Stimulated activated CD4-positive, alpha-beta T cell treated with anti-CD3 and anti-CD28 coated beads, TNF-alpha, amount 100 ng/mL, for 48 hours (primary cell): Measurements from ENCODE around the gene HDLBP.

Experiments
- DNase-seq, 3 donors: peaks; one replicate each; pipeline ENCODE4 v3.0.0-alpha.2; 2020; ENCODE audit warnings: low read depth in 3 of 3

HDLBP gene

GRCh38 chr2:241249654-241250053, 65.8 kb downstream of the HDLBP start:
- no peak for DNase-seq

- no peak for DNase-seq
Observed at GRCh38 chr2:241248897-241249296, 66.6 kb downstream of the HDLBP start.

DNA sequence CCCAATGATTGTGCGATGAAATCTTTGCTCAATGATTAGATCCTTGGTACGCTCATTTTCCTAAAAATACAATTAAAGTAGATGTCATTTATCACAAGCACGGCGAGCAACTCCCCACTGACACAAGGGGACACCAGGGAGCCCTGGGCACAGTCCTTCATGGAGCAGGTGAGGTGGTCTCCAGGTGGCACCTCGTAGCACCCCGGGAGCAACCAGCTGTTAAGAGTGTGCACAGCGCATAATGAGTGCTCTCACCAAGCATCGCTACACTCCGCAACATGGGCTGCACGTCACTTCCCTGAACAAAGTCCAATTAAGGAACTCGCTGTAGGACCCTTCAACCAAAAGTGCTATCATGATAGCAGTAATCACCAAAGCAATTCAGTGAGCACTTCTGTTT, 67.2 kb downstream of the HDLBP start:
- no peak for DNase-seq

- no peak for DNase-seq
Observed at GRCh38 chr2:241244368-241244767, 71.1 kb downstream of the HDLBP start.

DNA sequence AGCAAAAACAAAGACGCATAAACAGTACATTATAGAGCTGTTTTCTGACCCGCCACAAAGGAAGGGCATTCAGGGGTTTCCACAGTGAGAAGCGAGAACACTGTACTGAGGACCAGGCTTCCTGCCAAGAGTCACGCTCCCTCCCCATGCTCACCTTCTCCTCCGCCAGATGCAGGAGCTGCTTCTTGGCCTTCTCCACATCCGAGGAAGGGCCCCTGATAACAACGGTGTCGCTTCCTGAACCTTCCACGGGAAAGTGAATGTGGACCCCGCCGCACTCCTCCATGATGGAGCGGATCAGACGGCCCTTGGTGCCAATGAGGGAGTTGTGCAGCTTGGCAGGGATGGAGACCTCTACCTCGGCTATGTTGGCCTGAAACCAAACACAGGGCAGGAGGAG, 73.2 kb downstream of the HDLBP start:
- no peak for DNase-seq

- no peak for DNase-seq
Observed at GRCh38 chr2:241241669-241242068, 73.8 kb downstream of the HDLBP start.

DNA sequence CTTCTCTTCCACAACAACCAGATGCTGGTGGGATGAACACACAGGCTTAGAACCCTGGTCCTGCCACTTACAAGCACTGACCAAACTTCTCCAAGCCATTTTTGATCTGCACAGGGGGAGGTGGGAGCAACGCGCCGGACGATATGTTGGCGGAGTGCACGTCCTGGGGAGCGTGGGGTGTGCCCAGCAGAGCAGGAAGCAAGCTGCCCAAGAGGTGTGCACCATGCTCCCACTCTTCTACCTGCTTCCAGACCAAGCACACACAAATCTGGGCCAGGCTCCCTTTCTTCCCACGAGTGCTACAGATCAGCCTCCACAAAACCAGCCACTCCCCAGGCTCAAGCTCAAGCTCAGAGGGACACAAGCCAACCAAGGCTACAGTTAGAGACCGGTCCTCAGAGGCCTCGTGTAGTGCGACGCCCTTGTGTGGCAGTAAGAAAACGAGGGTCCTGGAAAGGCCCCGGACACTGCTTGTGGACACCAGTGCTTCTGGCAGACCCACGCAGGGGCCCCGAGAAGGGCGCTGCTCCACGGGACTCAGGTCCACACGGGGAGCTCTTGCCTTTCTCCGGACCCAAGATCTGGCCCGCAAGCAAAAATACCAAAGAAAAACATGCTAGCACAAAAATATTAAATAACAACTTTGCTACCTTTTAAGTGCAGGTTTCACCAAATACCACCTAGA, 75.0 kb downstream of the HDLBP start:
- DNase-seq = no peak

GRCh38 chr2:241239552-241240202, 75.8 kb downstream of the HDLBP start:
- no peak for DNase-seq

GRCh38 chr2:241238693-241239198, 76.7 kb downstream of the HDLBP start:
- DNase-seq = no peak

DNA sequence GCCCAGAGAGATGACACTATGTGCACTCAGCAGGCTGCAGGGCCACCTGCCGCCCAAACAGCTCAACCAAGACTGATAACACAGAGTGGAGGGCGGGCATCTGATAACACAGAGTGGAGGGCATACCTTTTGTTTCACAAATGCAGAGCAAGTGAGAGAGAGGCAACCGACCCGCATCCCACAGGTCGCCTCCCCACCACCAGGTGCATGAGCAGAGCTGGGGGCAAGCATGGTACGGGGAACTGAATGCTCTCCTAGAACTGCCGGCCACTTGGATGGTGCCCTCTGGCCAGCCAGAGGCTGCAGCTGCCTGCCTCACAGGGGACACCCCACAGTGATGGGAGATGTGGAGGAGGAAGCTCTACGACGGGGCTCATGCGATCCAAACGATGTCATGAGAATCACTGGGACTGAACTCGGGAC, 77.5 kb downstream of the HDLBP start:
- no peak for DNase-seq

DNA sequence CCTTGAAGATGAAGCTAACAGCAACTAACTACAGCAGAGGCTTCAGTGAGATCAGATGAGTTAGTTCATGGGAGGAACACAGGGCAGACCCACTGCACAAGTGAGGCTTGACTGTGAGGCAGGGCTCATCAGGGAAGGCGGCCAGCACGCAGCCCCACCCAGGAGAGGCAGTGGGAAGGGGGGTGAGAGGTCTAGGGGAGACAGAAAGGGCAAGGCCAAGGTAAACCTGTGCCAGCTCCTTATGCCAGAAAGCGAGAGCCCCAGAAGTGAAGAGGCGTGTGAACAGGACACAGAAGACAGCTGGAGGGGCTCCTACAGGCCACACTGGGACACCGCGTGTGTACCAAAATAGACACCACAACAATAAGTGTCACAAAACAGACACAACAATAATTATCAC, 78.4 kb downstream of the HDLBP start:
- DNase-seq = no peak

DNA sequence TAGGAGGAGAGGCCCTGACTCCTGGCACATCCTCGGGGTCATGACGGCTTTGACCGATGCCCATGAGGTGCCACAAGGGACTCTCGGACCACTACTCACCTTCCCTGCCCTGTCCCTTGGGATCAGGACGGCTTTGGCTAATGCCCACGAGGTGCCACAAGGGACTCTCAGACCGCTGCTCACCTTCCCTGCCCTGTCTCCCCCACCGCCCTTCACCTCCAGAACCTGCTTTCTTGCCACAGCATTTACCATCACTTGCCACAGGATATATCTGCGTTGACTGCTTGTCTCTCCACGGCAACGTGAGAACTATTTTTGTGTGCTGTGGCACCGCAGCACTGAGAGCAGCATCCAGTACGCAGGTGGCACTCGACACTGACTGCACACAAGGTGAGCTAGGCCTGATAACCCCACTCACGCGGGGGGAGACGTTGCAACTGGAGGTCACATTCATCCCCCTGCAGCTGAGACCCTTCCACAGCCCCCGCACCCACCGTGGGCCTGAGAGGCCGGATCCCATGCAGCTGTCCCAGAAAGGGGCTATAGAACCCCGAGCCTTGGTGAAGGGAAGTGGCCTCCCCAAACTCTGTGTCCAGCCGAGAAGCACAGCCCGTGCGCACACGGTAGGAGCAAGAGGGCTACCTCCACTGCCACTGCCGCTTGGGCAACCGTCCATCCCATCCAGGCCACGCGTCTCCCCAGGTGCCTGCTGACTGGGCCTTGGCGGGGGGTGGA, 79.4 kb downstream of the HDLBP start:
- DNase-seq = no peak

DNA sequence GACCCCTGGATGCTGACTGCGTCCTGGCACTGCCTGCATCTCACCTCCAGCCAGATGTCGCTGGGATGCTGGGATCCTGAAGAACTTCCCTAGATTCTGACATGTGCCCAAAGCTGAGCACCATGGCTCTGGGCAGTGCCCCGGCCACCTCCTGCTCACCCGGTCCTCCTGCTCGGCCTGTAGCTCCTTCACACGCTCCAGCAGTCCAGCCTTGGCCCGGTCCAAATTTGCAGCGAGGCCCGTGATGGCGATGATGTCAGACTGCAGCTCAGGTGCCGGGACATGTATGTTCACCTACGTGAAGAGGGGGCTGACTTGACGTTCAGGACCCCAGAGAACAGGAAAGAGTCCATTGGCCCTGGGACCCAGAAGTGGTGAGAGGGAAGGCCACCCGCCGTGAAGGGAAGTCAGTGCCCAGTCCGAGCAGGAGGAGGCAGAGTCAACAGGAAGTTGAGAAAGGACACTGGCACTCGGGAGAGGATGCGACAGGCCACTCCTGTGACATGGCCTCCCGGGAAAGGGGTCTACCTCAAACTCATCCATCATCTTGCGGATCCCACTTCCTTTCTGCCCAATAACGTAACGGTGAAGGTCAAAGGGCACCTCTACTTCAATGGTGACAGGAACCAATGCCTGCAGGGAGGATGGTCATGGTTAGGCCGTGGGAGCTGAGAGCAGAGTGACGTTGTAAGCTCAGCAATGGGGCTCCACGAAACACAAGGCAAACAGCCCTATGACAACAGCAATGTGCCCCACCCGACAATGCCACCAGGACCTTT, 80.3 kb downstream of the HDLBP start:
- no peak for DNase-seq

DNA sequence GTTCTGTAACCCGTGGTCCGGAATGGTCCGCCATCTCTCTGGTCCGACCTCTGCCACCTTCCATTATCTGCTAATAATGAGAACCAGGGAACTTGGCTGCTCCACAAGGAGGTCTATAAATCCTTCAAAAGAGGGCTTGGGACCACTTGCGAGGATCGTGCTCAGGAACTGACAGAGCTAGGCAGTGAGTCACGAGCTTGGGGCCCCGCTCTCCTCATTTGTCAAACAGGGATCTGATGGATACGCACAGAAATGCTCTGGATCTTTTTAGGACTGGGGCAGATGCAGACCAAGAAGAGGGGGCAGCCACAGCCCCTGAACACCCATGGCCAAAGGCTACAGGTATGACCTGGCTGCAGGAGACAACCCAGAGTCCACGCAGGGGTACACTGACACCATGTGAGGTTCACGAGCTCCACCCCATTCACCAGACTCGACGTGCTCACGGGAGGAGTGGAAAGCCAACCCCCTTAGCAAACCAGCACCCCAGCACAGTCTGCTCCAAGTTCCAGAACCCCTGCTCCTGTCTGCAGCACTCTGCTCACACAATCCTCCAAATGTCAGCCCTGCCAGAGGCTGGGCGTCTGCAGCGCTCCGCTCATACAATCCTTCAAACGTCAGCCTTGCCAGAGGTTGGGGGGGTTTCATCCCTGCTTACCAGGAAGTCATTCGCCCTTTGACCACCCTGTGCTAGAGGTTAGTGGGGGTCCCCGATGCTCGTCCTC, 81.2 kb downstream of the HDLBP start:
- DNase-seq = no peak

DNA sequence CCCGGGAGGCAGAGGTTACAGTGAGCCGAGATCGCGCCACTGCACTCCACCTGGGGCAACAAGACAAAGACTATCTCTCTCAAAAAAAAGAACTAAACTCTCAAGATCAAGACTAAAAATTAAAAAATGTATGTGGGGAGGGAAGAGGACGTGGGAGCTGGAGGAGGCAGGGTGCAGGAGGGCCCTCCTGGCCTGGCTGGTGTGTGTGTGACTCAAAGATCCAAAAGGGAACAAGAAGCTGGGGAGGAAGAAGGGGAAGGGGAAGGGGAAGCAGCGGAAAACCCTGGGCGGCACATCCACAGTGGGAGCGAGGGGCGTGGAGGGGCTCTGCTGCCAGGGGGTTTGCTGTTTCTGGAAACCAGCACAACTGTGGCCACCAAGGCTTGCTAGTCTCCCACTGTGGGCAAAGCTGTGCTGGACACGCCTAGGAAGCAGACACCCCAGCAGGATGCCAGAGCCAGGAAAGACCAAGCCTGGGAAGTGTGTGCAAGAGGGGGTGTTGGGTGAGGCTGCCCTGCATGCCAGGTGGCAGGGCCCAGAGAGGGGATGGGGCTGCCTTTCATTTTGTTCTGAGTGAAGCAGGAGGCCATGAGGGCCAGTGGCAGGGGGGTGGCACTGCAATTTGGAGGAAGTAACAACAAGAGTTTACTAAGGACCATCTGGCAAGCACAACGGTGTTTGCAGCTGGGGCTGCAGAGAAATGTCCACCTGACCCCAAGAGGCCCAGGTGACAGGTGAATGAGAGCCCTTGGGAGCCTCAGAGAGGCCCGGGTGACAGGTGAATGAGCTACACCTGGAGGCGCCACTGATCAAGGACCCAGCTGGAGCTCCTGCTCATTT, 82.5 kb downstream of the HDLBP start:
- DNase-seq = no peak

DNA sequence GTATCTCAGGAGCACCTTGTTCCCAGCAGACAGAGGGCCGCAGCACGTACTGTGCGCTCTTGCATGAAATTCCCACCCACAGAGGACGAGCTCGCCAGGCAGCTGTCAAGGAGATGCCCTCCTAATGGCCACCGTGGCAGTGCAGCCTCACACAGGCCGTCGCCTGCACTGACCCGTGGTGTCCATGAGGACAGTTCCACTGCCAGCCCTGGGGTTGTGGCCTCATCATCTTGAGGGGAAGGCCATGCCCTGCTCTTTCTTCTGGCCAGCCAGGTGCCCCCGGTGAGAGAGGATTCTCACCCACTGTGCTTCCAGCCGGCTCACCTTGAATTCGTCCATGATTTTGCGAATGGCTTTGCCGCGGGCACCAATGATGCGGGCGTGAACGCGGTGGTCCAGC, 85.0 kb downstream of the HDLBP start:
- DNase-seq = no peak

DNA sequence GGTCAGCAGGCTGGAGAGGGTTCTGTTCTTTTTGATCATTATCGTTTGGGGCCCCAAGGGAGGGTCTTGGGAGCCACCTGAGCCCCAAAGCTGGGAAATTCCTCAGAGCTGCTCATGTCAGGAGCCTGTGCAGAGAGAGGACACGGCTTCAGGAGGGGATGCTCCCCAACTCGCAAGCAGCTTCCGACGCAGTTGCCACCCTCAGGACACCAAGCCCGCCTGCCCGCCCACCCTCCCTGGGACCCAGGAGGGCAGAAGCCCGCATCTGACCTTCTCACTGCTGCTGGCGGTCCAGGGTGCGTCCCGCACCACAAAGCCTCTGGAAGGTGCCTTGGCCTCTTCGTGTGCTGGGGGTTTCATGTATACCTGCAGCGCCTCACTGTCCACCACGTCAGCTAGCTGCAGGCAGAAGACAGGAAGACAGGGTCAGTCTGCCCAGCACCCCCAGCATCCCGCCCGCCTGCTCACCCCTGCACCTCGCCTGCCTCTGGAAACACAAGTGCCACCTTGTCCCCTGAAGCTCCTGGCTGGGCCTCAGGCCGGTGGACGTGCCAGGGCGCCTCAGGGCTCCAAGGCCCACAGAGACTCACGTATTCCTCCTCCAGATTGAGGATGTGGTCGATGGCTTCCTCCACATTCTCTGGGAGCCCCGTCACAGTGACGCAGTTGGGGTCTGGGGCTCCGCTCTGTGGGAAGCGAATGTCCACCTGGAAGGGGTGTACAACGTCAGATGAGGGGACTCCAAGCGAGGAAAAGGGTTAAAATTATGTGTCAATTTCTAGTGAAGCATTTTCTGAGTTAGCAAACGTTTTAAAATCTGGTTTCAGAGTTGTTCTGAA, 85.7 kb downstream of the HDLBP start:
- DNase-seq = no peak

DNA sequence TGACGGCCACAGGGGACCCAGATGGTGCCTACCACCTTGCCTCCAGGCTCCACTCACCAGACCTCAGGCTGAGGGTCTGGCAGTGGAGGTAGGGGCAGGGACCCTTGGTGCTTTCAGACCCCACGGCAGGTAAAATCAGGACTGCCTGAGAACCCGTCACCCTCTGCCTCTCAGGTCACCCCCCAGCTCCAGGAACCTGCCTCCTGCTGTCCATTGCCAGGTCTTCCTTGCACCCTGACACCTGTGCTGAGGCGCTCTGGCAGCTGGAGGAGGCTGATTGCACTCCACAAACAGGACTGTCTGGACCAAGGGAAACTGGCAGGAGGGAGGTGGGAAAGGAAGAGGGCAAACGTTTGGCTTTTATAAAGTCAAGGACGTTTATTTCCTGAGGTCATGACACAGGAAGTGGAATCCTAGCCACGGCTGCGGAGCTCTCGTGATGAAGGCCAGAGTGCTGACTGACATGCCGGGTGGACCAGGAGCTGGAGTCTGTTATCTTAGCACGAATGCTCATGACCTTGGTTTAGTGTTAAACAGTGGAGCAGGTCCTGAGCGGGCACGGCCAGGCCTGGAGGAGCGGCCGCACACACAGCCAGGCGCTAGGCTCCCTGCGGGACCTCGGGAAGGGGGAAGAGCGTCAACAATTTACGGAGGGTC, 86.5 kb downstream of the HDLBP start:
- DNase-seq = no peak
